Activated CD4-positive, alpha-beta T cell treated with anti-CD3 and anti-CD28 coated beads for 36 hours (primary cell): ENCODE data around the gene MACROD1. TPM values are rescaled to one million over a fixed set of nuclear protein-coding genes. Genes with fewer than 3 reads are reported as not detected.

Experiments
- ATAC-seq: fragments of 200-7000 bp; cut with Tn5 transposase; one replicate; pipeline ENCODE4 v1.10.0; 2021; ENCODE audit warnings: mild to moderate bottlenecking, moderate library complexity
- CTCF ChIA-PET: fragments of 350-600 bp; sonication (Branson Sonifier 250); formaldehyde crosslinking; loops from one replicate; lab custom pipeline; 2021; ENCODE audit warnings: antibody characterized with exemption; lab: Charles Lee
- POLR2A ChIA-PET: fragments of 350-600 bp; sonication (Branson Sonifier 250); formaldehyde crosslinking; loops from one replicate; lab custom pipeline; 2021; ENCODE audit warnings: antibody characterized with exemption, inconsistent platforms; lab: Charles Lee
- DNase-seq: peaks from one replicate; pipeline ENCODE4 v3.0.0-alpha.2; 2020
- H3K27ac Mint-ChIP-seq: one replicate; pipeline ENCODE4 v1.8.0; 2021; ENCODE audit warnings: mixed read lengths
- H3K27me3 Mint-ChIP-seq: one replicate; pipeline ENCODE4 v1.8.0; 2021; ENCODE audit warnings: mixed read lengths
- H3K36me3 Mint-ChIP-seq: one replicate; pipeline ENCODE4 v1.8.0; 2021; ENCODE audit warnings: low read depth, mixed read lengths
- H3K4me1 Mint-ChIP-seq: one replicate; pipeline ENCODE4 v1.8.0; 2021; ENCODE audit warnings: mixed read lengths
- H3K4me3 Mint-ChIP-seq: one replicate; pipeline ENCODE4 v1.8.0; 2021; ENCODE audit warnings: mild to moderate bottlenecking, moderate library complexity, mixed read lengths
- H3K9me3 Mint-ChIP-seq: one replicate; pipeline ENCODE4 v1.8.0; 2021; ENCODE audit warnings: low read depth, mixed read lengths
- intact Hi-C, 2 experiments: fragments of 100-400 bp; cut with DNase I in 1 of 2; cut with micrococcal nuclease in 1 of 2; formaldehyde crosslinking; loops; one replicate each; pipeline versions ENCODE4 v1.14.2 to v1.15.1; 2022 to 2024; cut with DNase I, micrococcal nuclease
- total RNA-seq, 2 experiments: library from RNA; stranded (reverse); gene quantifications; one replicate each; pipeline ENCODE4 v1.2.3, GENCODE V29; 2021

The MACROD1 gene
- total RNA-seq, 2 experiments from 2014 or later = 26.4 to 28.6 TPM

GRCh38 chr11:64138398-64138797, 27.5 kb downstream of the MACROD1 start:
- DNase-seq (no peak), ATAC-seq (no peak)
- intact Hi-C loops = no loop called here
- H3K27ac Mint-ChIP-seq = no peak overlapping the region
- peaks cover under 1% of the 10 kb centered on the region for H3K4me1 Mint-ChIP-seq
- ChIA-PET CTCF (interaction anchor here (1.4 kb wide), 1 partner anchor 11 kb away, joined by 4 read pairs; no protein-coding TSS in a partner anchor), POLR2A (no interaction called here)
- no peaks in the 10 kb centered on the region for H3K9me3 Mint-ChIP-seq
- H3K4me3 Mint-ChIP-seq = no peak overlapping the region
- H3K36me3 Mint-ChIP-seq = no peaks in the 10 kb centered on the region
- H3K27me3 Mint-ChIP-seq = no peaks in the 10 kb centered on the region

- H3K27me3 Mint-ChIP-seq = no peaks in the 10 kb centered on the region
- ATAC-seq (no peak), DNase-seq (no peak)
- no peaks in the 10 kb centered on the region for H3K4me1 Mint-ChIP-seq
- no peak overlapping the region for H3K4me3 Mint-ChIP-seq
- ChIA-PET CTCF (interaction anchor here (1.4 kb wide), 1 partner anchor 12 kb away, joined by 4 read pairs; no protein-coding TSS in a partner anchor), POLR2A (no interaction called here)
- H3K9me3 Mint-ChIP-seq = no peaks in the 10 kb centered on the region
- no peak overlapping the region for H3K27ac Mint-ChIP-seq
- no peaks in the 10 kb centered on the region for H3K36me3 Mint-ChIP-seq
- intact Hi-C loops = no loop called here
Measured at GRCh38 chr11:64136765-64137441, 29.0 kb downstream of the MACROD1 start.

- Mint-ChIP-seq H3K36me3 (no peaks in the 10 kb centered on the region), H3K9me3 (no peaks in the 10 kb centered on the region), H3K4me1 (no peaks in the 10 kb centered on the region), H3K4me3 (no peak overlapping the region), H3K27me3 (no peaks in the 10 kb centered on the region), H3K27ac (no peak overlapping the region)
- ATAC-seq (no peak), DNase-seq (no peak)
- ChIA-PET CTCF (interaction anchor here (0.8 kb wide), 1 partner anchor 57 kb away, joined by 3 read pairs; no protein-coding TSS in a partner anchor), POLR2A (interaction anchor here (0.5 kb wide), 1 partner anchor 185 kb away, joined by 3 read pairs; no protein-coding TSS in a partner anchor)
- intact Hi-C loops = no loop called here
Measured at GRCh38 chr11:64135711-64136110, 30.2 kb downstream of the MACROD1 start.

GRCh38 chr11:64134963-64135362, 30.9 kb downstream of the MACROD1 start:
- no peaks in the 10 kb centered on the region for H3K27me3 Mint-ChIP-seq
- CTCF ChIA-PET = no interaction called here

GRCh38 chr11:64132982-64133705, 32.8 kb downstream of the MACROD1 start:
- no peak overlapping the region for H3K27ac Mint-ChIP-seq
- intact Hi-C loops = no loop called here
- no peaks in the 10 kb centered on the region for H3K9me3 Mint-ChIP-seq
- ATAC-seq (no peak), DNase-seq (no peak)
- H3K4me1 Mint-ChIP-seq = no peaks in the 10 kb centered on the region
- POLR2A ChIA-PET = no interaction called here
- no peaks in the 10 kb centered on the region for H3K27me3 Mint-ChIP-seq
- H3K4me3 Mint-ChIP-seq = no peak overlapping the region
- no peaks in the 10 kb centered on the region for H3K36me3 Mint-ChIP-seq
- CTCF ChIA-PET = interaction anchor here (0.6 kb wide), 1 partner anchor 507 kb away, joined by 3 read pairs; no protein-coding TSS in a partner anchor

More at GRCh38 chr11:64134963-64135362, 30.9 kb downstream of the MACROD1 start:
- DNase-seq (no peak), ATAC-seq (no peak)
- Mint-ChIP-seq H3K36me3 (no peaks in the 10 kb centered on the region), H3K9me3 (no peaks in the 10 kb centered on the region), H3K4me1 (no peaks in the 10 kb centered on the region), H3K27ac (no peak overlapping the region), H3K4me3 (no peak overlapping the region)
- intact Hi-C loops = no loop called here
- POLR2A ChIA-PET = no interaction called here

- Mint-ChIP-seq H3K36me3 (no peaks in the 10 kb centered on the region), H3K4me3 (no peak overlapping the region), H3K9me3 (no peaks in the 10 kb centered on the region), H3K27me3 (no peaks in the 10 kb centered on the region), H3K27ac (no peak overlapping the region), H3K4me1 (no peaks in the 10 kb centered on the region)
- DNase-seq = no peak
- no peak for ATAC-seq
- CTCF ChIA-PET = interaction anchor here (0.5 kb wide), 1 partner anchor 397 kb away, joined by 3 read pairs; no protein-coding TSS in a partner anchor
- intact Hi-C loops = no loop called here
- POLR2A ChIA-PET = no interaction called here
Measured at GRCh38 chr11:64132191-64132771, 33.6 kb downstream of the MACROD1 start.

GRCh38 chr11:64131683-64132190, 34.2 kb downstream of the MACROD1 start:
- no peaks in the 10 kb centered on the region for H3K9me3 Mint-ChIP-seq
- ATAC-seq (no peak), DNase-seq (no peak)
- H3K4me3 Mint-ChIP-seq = no peak overlapping the region
- intact Hi-C loops = no loop called here
- H3K4me1 Mint-ChIP-seq = peaks cover 2% of the 10 kb centered on the region
- no peaks in the 10 kb centered on the region for H3K27me3 Mint-ChIP-seq
- no peak overlapping the region for H3K27ac Mint-ChIP-seq
- ChIA-PET CTCF (interaction anchor here (0.5 to 0.6 kb wide), 2 partner anchors 287 to 396 kb away, joined by 3 to 5 read pairs; no protein-coding TSS in a partner anchor), POLR2A (no interaction called here)
- H3K36me3 Mint-ChIP-seq = no peaks in the 10 kb centered on the region

GRCh38 chr11:64130618-64131017, 35.3 kb downstream of the MACROD1 start:
- no peak overlapping the region for H3K4me3 Mint-ChIP-seq
- ChIA-PET POLR2A (interaction anchor here (0.7 kb wide), 1 partner anchor 511 kb away, joined by 3 read pairs; no protein-coding TSS in a partner anchor), CTCF (interaction anchor here (1.0 kb wide), 1 partner anchor 131 kb away, joined by 3 read pairs; no protein-coding TSS in a partner anchor)
- no peaks in the 10 kb centered on the region for H3K9me3 Mint-ChIP-seq
- H3K36me3 Mint-ChIP-seq = no peaks in the 10 kb centered on the region
- no peaks in the 10 kb centered on the region for H3K27me3 Mint-ChIP-seq
- H3K27ac Mint-ChIP-seq = no peak overlapping the region
- intact Hi-C loops = no loop called here
- ATAC-seq (no peak), DNase-seq (no peak)
- peaks cover 7% of the 10 kb centered on the region for H3K4me1 Mint-ChIP-seq

- no peaks in the 10 kb centered on the region for H3K9me3 Mint-ChIP-seq
- POLR2A ChIA-PET = no interaction called here
- H3K36me3 Mint-ChIP-seq = no peaks in the 10 kb centered on the region
- CTCF ChIA-PET = no interaction called here
- H3K27me3 Mint-ChIP-seq = no peaks in the 10 kb centered on the region
- no peak for DNase-seq
- no peak for ATAC-seq
- no peak overlapping the region for H3K4me3 Mint-ChIP-seq
- H3K4me1 Mint-ChIP-seq = peaks cover 14% of the 10 kb centered on the region
- intact Hi-C loops = no loop called here
- H3K27ac Mint-ChIP-seq = no peak overlapping the region
Measured at GRCh38 chr11:64129403-64129802, 36.5 kb downstream of the MACROD1 start.

GRCh38 chr11:64128255-64129006, 37.5 kb downstream of the MACROD1 start:
- Mint-ChIP-seq H3K27ac (no peak overlapping the region), H3K36me3 (no peaks in the 10 kb centered on the region), H3K27me3 (no peaks in the 10 kb centered on the region), H3K9me3 (no peaks in the 10 kb centered on the region), H3K4me3 (no peak overlapping the region), H3K4me1 (peaks cover 14% of the 10 kb centered on the region)
- POLR2A ChIA-PET = no interaction called here
- ATAC-seq (no peak), DNase-seq (no peak)
- CTCF ChIA-PET = no interaction called here
- intact Hi-C loops = no loop called here
